ENCODE data around the gene GJD3.

GJD3 gene

DNA sequence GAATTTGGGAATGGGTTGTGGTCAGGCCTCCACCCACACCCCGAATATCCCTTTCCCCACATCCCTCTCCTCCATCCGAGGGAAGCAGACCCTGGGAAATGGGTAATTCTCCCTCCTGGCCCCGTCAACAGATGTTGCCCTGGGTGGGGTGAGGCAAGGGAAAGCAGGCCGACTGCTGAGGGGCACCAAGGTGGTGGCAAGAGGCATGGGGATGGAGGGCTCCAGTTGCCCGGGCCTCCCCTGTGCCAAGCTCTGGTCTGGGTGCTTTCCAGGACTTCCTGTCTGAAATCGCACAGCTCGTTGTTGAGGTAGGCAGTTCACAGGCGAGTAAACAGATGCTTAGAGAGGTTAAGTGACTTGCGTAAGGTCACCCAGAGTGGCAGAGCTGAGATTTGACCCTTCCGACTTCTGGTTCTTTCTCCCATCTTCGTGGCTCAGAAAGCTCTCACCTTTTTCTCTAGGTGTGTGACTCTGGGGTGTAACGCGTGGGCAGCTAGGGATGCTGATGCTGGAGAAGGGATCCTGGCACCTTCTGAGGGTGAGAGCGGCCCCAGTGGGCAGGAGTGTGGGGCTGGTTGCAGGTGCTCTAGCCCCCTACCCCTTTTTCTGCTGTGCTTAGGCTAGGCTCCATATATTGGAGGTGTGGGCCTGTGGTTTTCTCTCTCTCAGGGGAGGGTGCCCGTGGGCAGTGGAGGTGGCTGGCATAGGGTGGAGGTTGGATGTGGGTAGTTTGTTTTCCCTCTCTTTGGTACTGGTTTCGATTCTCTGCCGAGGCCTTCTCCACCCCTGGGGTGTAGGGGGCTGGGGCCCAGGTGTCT, 38.3 kb downstream of the GJD3 start:
- no peak overlapping the region for H3K27ac ChIP-seq
- TF ChIP-seq, protein P1, sequence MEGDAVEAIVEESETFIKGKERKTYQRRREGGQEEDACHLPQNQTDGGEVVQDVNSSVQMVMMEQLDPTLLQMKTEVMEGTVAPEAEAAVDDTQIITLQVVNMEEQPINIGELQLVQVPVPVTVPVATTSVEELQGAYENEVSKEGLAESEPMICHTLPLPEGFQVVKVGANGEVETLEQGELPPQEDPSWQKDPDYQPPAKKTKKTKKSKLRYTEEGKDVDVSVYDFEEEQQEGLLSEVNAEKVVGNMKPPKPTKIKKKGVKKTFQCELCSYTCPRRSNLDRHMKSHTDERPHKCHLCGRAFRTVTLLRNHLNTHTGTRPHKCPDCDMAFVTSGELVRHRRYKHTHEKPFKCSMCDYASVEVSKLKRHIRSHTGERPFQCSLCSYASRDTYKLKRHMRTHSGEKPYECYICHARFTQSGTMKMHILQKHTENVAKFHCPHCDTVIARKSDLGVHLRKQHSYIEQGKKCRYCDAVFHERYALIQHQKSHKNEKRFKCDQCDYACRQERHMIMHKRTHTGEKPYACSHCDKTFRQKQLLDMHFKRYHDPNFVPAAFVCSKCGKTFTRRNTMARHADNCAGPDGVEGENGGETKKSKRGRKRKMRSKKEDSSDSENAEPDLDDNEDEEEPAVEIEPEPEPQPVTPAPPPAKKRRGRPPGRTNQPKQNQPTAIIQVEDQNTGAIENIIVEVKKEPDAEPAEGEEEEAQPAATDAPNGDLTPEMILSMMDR (conservative IDR thresholded peaks at IDR 0.05) = no peak

DNA sequence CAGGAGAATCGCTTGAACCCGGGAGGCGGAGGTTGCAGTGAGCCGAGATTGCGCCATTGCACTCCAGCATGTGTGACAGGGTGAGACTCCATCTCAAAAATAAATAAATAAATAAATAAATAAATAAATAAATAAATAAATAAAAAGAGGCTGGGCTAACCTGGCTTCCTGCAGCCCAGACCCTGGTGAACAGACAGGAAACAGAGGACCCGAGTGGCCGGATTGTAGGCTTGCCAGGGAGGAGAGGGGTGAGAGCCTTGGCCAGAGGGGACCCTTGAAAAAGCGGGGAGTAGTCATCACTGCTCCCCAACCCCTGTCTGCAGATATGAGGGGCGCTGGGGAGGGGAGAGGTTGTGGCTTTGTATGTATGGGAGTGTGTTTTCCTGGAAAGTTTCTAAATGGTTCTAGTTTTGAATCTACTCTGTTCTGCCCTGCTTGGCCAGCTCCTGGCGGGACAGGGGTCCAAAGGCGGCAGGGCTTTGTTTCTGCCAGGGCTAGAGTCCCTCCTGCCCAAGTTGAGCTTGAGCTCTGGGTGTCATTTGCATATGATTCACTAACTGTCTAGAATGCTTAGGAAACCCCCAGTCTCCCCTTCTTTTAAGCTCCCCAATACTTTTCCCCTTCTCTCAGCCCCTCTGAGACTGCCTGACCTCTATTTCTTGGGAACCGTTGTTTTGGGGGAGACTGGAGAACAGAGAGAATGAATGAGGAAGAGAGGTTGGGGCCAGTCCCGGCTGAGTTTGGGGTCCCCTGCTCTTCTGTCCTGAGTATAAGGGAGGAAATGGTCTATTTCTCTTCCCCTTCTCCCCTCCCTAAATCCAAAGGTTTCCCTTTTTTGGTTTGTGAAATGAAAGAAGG, 39.2 kb downstream of the GJD3 start:
- TF ChIP-seq, protein P1 (conservative IDR thresholded peaks at IDR 0.05) = no peak
- H3K27ac ChIP-seq = no peak overlapping the region

DNA sequence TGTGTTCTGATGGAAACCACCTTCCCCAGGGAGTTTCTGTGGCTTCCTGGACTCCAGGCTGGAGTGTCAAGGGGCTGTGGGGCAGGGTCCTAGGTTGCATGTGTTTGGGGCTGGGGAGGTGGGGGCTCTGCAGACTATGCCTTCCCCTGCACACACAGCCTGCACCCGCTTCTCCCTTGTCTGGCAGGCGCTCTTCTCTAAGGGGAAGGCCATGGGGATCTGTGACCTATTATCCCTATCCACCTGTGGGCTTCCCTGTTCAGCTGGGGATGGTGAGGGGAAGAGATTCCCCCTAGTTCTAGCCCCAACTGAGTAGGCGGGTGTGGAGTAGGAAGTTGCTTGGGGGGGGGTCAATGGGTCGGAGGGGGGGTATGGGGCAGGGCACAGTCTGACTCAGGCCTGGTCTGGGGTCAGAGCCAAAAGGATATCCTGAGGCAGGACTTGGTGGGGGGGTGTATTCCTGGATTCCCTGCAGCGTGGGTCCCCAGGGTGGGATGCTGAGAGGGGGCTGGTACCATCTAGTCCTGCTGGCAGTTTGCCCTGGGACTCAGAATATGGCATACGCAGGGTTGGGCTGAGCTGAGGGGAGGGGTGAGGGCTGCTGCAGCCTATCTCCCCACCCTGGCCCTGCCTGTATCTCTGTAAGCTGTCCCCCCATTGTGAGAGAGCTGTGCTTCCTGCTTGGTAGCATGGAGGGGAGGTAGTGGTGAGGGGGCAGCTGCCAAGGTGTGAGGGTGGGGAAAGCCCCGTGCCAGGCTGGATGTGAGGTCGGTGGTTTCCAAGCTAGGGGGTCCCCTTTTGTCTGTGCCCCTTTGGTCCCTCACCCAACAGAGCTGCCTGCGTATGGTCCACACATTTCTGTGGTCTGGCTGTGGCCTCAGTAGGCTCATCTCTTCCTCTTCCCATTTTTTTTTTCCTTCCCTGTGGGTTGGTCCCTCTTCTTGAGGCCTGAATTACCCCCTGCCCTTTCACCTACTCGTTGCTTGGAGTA, 40.9 kb downstream of the GJD3 start:
- TF ChIP-seq, protein P1 (conservative IDR thresholded peaks at IDR 0.05) = no peak
- H3K27ac ChIP-seq = no peak overlapping the region

DNA sequence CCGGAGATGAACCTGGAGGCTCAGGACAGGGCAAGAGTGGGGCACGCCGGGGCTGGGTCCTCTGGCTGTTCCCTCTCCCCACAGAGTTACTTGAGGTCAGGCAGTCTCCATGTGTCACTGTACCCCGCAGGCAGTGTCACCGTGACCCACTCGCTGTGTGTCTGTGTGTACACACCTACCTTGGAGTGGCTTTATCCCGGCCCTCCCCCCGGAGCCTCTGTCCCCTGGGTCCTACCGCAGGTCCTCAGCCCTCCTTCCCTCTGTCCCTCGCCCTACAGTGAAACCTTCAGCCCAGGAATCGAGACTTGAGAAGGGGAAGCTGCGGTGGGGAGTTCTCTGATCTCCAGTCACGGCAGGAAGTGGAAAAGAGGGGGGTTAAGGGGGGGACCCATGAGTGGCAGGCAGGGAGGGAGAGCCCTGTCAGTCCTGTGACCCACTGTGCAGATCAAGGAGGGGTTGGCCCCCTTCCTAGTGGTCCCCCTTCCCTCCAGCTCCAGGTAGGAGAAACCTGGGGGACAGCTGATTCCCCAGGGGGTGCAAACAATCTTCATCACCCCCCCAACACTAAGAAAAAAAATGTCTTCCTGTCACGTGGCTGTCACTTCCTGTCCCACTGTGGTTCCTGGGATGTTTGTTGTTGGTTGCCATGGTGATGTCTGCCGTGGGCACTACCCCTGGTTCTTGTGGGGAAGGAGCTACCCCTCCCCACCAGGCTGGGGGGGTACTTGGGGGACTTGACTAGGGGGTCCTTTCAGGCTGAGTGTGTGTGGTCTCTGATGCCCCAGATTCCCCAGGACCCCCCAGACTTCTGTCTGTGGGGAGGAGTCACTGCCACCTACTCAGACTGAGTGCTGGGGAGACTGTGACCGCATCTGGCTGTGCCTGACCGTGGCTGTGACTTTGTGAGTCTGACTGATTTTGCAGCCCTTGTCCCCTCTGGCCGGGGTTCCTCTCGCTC, 41.9 kb downstream of the GJD3 start:
- H3K27ac ChIP-seq = no peak overlapping the region
- TF ChIP-seq, protein P1 (conservative IDR thresholded peaks at IDR 0.05) = no peak

DNA sequence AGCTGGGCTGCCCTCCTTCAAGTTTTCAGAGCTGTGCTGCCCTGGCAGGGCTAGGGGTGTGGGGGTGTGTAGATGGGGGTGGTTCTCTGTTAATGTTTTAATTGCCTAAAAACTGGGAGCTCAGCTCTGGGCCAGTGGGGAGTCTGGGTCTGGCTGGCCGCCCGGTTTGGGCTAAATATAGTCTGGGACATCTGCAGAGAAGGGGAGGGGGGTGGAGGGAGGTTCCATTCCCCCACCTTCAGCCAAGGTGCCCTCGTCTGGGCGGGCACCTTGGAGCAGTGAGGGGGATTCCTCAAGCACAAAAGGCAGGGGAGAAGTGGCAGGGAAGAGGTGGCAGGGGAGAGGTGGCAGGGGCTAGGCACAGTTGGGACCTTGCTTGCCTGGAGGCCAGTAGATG, 42.6 kb downstream of the GJD3 start:
- no peak overlapping the region for H3K27ac ChIP-seq
- TF ChIP-seq, protein P1 (conservative IDR thresholded peaks at IDR 0.05) = no peak

DNA sequence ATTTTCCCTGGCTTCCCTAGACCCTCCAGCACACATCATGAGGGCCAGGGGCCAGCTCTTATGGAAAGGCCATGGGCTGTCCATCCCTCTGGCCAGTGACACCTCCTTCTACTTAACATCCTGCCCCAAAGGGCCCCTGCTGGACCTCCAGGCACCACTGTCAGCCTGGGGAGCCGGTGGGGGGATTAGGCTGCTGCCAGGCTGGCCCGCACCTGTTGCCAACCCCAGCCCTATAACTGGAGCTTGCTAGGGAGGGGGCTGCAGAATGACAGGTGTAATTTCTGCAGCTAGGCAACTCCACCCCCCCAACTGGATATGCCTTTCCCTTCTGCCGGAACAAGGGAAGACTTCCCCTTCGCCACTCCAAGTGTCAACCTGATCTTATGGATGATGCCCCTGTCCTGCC, 43.0 kb downstream of the GJD3 start:
- TF ChIP-seq, protein P1 (conservative IDR thresholded peaks at IDR 0.05) = no peak
- H3K27ac ChIP-seq = no peak overlapping the region

All from VCaP (cell line).